AG09319 (cell line): ENCODE results near the gene ST3GAL5.

Experiments used
- DNase-seq: peaks from one replicate; pipeline ENCODE4 v3.0.0-alpha.2; 2010; ENCODE audit warnings: low read depth; ENCODE audit errors: extremely low read depth
- CTCF ChIP-seq: IDR thresholded peaks from 2 replicates; pipeline ENCODE4 v1.5.1; 2011; ENCODE audit warnings: low read depth, mild to moderate bottlenecking, inconsistent platforms, low read length, moderate library complexity

The ST3GAL5 gene

GRCh38 chr2:85794491-85795121 is 94.2 kb downstream of the ST3GAL5 start:
- TF ChIP-seq CTCF, result no peak
- DNase-seq, result no peak

GRCh38 chr2:85794038-85794441 is 94.8 kb downstream of the ST3GAL5 start:
- no peak for TF ChIP-seq CTCF
- DNase-seq, result no peak

GRCh38 chr2:85793584-85793983 is 95.2 kb downstream of the ST3GAL5 start:
- DNase-seq, result no peak
- TF ChIP-seq CTCF, result no peak

GRCh38 chr2:85792783-85793441 is 95.9 kb downstream of the ST3GAL5 start:
- DNase-seq, result no peak
- TF ChIP-seq CTCF, result no peak

GRCh38 chr2:85791704-85792565 is 96.9 kb downstream of the ST3GAL5 start:
- DNase-seq, result no peak
- TF ChIP-seq CTCF, result no peak

GRCh38 chr2:85790499-85791188 is 98.1 kb downstream of the ST3GAL5 start:
- TF ChIP-seq CTCF, result no peak
- no peak for DNase-seq
